ENCODE data around the gene IRX4.

The IRX4 gene

DNA sequence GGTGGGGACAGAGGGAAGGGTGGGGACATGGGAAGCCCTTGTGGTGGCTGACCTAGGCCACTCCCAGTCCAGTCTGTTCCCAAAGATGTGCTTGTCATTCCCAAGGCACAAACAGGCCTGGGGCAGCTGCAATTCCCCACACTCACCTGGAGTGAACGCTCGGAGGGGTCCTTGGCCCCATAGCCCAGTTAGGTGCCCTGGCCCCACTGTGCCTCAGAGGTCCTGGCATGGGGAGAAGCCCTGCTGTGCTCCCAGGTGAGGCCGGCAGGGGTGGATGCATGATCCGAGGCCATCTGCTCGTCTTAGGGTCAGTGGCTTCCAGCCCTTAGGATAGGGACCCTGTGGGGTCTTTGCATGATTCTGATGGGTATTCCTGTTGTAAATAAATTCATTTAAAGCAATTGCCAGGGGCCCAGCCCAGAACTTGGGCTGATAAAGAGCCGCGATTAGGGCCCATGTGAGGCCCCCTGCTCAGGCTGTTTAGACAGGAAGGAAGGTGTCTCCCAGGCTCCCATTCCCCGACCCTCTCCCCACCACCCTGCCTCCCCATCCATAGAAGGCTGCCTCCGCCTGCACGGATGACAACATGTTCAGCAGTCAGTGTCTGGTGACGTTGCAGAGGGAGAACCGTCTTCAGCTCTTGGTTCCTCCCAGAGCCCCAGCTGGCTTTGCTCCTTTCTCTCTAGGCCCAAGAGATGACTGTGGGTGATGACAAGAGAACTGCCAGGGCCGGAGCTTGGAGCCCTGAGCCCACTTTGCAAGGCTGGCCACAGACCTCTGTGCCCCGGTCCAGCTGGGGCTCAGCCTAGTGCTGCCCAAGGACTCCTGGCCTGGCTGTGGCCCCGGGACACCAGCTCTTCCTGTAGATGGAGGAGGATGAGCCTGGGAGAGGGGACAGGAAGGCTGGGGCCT, 28.4 kb upstream of the IRX4 start:
- Histone ChIP-seq H3K36me3 (ENCODE audit: control insufficient read depth, insufficient read depth, low read length) (no peaks in the 10 kb centered on the region), H3K27ac (ENCODE audit: low read depth, low read length) (no peak overlapping the region), H3K4me3 (ENCODE audit: low read length) (no peak overlapping the region), H3K27me3 (ENCODE audit: control insufficient read depth, insufficient read depth, low read length) (no peaks in the 10 kb centered on the region), H3K9ac (ENCODE audit: low read length) (no peak overlapping the region), H3K4me1 (ENCODE audit: control insufficient read depth, insufficient read depth, low read length) (no peaks in the 10 kb centered on the region)

DNA sequence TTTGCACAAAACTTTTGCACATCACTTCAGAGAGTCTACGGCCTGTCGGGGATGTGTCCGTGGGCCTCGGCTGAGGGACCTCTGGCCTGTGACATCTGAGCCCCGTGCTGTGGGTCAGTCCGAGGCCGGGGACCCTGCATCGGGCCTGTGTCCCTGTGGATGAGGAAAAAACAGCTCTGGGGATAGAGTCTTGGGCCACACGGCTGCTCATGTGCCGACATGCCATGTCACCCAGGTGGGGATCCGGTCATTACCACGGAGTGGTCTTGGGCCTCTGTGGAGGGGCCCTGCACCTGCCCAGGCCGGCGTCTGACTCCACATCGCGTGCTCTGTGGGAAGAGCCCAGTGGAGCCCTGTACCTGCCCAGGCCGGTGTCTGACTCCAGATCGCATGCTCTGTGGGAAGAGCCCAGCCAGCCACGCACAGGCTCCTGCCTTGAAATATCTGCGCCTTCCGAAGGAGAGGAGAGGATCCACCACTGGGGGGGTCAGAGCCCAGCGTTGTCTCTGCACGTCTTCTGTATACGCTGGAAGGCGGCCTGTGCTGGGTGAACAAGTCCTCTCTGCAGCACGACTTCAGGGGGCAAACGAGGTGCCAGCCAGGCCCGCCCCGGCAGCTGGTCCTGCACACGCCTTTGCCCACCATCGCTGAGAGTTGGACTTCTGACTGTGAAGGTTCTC, 27.5 kb upstream of the IRX4 start:
- Histone ChIP-seq H3K9ac (ENCODE audit: low read length) (no peak overlapping the region), H3K27ac (ENCODE audit: low read depth, low read length) (no peak overlapping the region), H3K4me1 (ENCODE audit: control insufficient read depth, insufficient read depth, low read length) (no peaks in the 10 kb centered on the region), H3K4me3 (ENCODE audit: low read length) (no peak overlapping the region), H3K27me3 (ENCODE audit: control insufficient read depth, insufficient read depth, low read length) (no peaks in the 10 kb centered on the region), H3K36me3 (ENCODE audit: control insufficient read depth, insufficient read depth, low read length) (no peaks in the 10 kb centered on the region)

DNA sequence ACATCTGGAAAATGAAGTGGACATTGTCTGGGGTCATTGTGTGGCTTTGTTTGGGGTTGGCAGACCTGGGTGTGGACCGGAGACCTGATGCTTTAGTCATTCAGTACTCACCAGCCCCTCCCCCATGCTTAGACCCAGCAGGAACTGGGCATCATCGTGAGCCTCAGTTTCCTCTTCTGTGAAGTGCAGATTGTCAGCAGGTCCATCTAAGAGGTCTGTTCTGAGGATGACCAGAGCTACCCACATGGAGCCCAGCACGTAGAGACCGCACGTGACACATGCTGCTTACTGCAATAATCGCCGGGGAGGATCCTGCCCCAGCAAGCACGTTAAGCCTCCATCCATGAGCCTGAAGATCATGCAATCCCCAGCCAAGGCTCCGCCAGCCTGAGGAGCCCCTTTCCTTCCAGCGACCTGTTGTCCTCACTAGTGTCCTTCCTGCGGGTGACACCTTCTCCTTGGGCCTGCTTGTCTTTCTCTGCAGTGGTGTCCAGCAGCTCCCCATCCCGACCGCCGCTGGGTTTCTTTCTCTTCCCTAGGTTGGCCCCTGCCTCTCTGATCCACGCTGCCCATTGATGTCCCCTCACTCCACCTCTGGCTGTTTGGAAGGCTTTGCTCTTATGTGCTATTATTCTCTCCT, 26.7 kb upstream of the IRX4 start:
- H3K36me3 ChIP-seq (ENCODE audit: control insufficient read depth, insufficient read depth, low read length) = no peaks in the 10 kb centered on the region
- H3K27me3 ChIP-seq (ENCODE audit: control insufficient read depth, insufficient read depth, low read length) = no peaks in the 10 kb centered on the region
- no peak overlapping the region for H3K4me3 ChIP-seq (ENCODE audit: low read length)
- no peaks in the 10 kb centered on the region for H3K4me1 ChIP-seq (ENCODE audit: control insufficient read depth, insufficient read depth, low read length)
- no peak overlapping the region for H3K9ac ChIP-seq (ENCODE audit: low read length)
- no peak overlapping the region for H3K27ac ChIP-seq (ENCODE audit: low read depth, low read length)

DNA sequence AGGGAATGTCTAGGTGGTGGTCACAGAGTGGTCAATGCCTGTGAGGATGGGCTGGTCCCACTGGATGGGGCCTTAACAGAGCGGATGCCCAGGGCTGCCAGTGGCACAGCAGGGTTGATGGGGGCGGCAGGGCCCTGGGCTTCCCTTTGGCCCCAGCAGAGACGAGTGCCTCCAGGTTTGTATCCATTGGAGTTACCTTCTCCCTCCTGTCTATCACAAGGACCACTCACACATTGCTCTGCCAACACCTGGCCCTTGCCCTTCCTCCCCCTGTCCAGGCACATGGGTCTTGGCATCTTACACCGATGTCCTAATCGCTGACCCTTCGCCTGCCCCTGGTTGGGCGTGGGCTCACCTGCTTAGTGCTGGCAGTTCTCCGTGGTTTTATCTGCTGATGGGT, 26.2 kb upstream of the IRX4 start:
- Histone ChIP-seq H3K4me1 (ENCODE audit: control insufficient read depth, insufficient read depth, low read length) (no peaks in the 10 kb centered on the region), H3K9ac (ENCODE audit: low read length) (no peak overlapping the region), H3K36me3 (ENCODE audit: control insufficient read depth, insufficient read depth, low read length) (no peaks in the 10 kb centered on the region), H3K4me3 (ENCODE audit: low read length) (no peak overlapping the region), H3K27ac (ENCODE audit: low read depth, low read length) (no peak overlapping the region), H3K27me3 (ENCODE audit: control insufficient read depth, insufficient read depth, low read length) (no peaks in the 10 kb centered on the region)

DNA sequence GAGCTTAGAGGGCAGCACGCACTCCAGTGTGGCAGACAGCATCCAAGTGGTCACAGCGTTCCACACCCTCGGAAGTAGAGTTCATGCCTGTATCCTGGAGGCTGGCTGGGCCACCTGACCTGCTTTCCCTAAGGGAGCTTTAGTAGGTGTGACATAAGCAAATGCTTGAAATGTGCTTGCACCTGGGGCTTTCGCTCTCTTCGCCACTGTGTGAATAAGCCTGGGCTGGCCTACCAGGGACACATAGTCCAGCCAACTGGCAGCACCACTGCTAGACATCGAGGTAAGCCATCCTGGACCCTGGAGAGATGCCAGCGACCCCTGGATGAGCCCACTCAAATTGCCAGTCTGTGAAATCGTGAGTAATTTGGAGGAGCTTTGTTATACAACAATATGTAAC, 24.9 kb upstream of the IRX4 start:
- no peaks in the 10 kb centered on the region for H3K36me3 ChIP-seq (ENCODE audit: control insufficient read depth, insufficient read depth, low read length)
- no peak overlapping the region for H3K4me3 ChIP-seq (ENCODE audit: low read length)
- H3K27ac ChIP-seq (ENCODE audit: low read depth, low read length) = no peak overlapping the region
- H3K9ac ChIP-seq (ENCODE audit: low read length) = no peak overlapping the region
- H3K4me1 ChIP-seq (ENCODE audit: control insufficient read depth, insufficient read depth, low read length) = no peaks in the 10 kb centered on the region
- H3K27me3 ChIP-seq (ENCODE audit: control insufficient read depth, insufficient read depth, low read length) = no peaks in the 10 kb centered on the region

DNA sequence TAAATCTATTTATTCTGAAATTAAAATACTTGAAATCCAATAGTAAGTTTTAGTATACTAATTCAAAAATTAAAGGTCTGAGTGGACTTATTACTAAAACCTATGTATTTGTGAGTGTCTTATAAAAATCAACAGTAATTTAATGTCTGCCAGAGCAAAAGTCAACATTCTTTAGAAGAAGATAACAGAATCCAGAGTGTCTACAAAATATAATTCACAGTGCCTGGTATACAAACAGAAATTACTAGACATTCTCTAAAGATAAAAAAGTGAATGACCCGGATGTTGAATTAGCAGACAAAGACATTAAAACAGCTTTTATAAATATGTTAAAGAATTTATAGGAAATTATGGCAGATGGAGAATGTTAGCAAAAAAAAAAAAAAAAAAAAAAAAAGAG, 22.4 kb upstream of the IRX4 start:
- Histone ChIP-seq H3K27ac (ENCODE audit: low read depth, low read length) (no peak overlapping the region), H3K9ac (ENCODE audit: low read length) (no peak overlapping the region), H3K36me3 (ENCODE audit: control insufficient read depth, insufficient read depth, low read length) (no peaks in the 10 kb centered on the region), H3K4me1 (ENCODE audit: control insufficient read depth, insufficient read depth, low read length) (no peaks in the 10 kb centered on the region), H3K4me3 (ENCODE audit: low read length) (no peak overlapping the region), H3K27me3 (ENCODE audit: control insufficient read depth, insufficient read depth, low read length) (no peaks in the 10 kb centered on the region)

DNA sequence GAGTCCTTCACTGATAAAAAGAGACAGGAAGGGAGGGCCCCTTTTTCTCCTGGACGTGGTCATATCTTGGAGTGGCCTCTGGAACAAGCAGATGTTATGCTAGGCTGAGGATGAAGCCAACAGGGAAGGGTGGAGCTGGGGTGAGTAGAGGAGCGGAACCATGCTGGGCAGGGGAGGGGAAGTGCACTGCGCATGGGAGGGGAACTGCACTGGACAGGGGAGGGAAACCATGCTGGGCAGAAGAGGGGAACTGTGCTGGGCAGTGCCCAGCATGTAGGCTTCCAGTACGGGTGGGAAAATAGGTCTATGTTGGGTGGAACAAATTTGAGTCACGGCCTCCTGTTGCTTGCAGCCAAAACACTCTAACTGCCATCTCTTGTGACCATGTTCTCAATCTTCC, 19.3 kb upstream of the IRX4 start:
- no peak overlapping the region for H3K4me3 ChIP-seq (ENCODE audit: low read length)
- no peaks in the 10 kb centered on the region for H3K36me3 ChIP-seq (ENCODE audit: control insufficient read depth, insufficient read depth, low read length)
- no peaks in the 10 kb centered on the region for H3K27me3 ChIP-seq (ENCODE audit: control insufficient read depth, insufficient read depth, low read length)
- no peaks in the 10 kb centered on the region for H3K4me1 ChIP-seq (ENCODE audit: control insufficient read depth, insufficient read depth, low read length)
- H3K27ac ChIP-seq (ENCODE audit: low read depth, low read length) = no peak overlapping the region
- no peak overlapping the region for H3K9ac ChIP-seq (ENCODE audit: low read length)

DNA sequence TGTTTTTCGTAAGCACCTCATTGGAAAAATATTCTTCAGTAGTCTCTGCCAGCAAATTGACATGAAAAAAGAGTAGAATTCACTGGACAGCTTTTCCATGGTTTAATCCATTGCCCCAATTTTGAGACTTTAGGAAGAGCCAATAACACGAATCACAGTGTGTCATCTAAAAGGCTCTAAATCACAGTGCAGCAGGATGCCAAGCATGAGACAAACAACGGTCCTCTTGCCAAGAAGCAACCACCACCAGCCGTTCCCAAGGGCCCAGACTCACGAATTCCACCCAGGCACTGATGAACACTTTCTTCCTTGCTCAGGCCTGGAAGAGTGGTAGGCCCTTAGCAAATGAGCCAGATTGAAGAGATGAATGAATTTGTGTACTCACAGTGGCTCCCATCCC, 18.3 kb upstream of the IRX4 start:
- Histone ChIP-seq H3K9ac (ENCODE audit: low read length) (no peak overlapping the region), H3K27me3 (ENCODE audit: control insufficient read depth, insufficient read depth, low read length) (no peaks in the 10 kb centered on the region), H3K27ac (ENCODE audit: low read depth, low read length) (no peak overlapping the region), H3K4me1 (ENCODE audit: control insufficient read depth, insufficient read depth, low read length) (no peaks in the 10 kb centered on the region), H3K4me3 (ENCODE audit: low read length) (no peak overlapping the region), H3K36me3 (ENCODE audit: control insufficient read depth, insufficient read depth, low read length) (no peaks in the 10 kb centered on the region)

DNA sequence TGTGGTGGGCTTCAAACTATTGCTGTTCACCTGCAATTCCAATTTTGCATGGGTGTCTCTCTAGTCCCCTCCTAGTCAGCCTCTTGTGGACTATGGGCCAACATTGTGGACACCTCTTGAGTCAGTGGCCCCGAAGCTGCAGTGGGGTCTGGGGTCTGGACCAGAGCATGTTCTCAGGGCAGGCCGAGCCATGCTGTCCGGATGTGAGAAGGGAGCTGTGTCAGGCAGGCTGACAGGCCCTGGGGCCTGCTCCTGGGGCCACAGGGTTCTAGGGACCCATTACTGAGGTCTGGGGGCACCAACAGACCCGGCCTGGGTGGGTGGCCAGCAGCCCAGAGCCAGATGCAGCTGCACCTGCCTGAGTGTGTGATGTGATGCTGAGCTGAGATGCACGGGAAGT, 16.5 kb upstream of the IRX4 start:
- no peaks in the 10 kb centered on the region for H3K36me3 ChIP-seq (ENCODE audit: control insufficient read depth, insufficient read depth, low read length)
- no peaks in the 10 kb centered on the region for H3K27me3 ChIP-seq (ENCODE audit: control insufficient read depth, insufficient read depth, low read length)
- H3K27ac ChIP-seq (ENCODE audit: low read depth, low read length) = no peak overlapping the region
- no peak overlapping the region for H3K4me3 ChIP-seq (ENCODE audit: low read length)
- H3K4me1 ChIP-seq (ENCODE audit: control insufficient read depth, insufficient read depth, low read length) = no peaks in the 10 kb centered on the region
- no peak overlapping the region for H3K9ac ChIP-seq (ENCODE audit: low read length)

DNA sequence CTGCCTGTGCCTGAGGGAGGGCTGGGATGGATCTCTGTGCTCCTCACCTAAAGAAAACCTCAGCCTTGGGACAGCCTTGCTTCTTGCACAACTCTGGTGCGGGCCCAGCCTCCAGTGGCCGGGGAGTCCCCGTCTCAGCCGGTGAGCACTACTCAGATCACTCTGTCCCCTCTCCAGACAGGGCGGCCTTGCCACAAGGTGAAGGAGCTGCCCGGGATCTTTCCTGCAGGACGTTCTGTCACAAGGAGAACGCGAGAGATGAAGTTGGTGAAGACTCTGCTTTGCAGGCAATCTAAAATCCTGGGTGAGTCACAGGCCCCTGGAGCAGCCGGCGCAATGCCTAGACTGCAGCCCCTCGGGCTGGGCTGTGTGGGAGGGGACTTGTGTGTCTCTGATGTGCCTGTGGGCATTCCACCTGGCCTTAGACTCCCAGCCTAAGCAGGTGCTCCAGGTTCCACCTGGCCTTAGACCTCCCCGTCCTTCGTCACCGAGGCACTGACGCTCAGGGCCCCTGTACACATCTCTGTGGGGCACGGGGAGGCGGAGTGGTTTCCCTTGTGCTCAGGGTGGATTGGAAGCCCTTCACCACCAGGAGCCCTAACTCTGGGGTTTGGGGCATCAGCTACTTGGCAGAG, 15.2 kb upstream of the IRX4 start:
- H3K36me3 ChIP-seq (ENCODE audit: control insufficient read depth, insufficient read depth, low read length) = no peaks in the 10 kb centered on the region
- H3K4me1 ChIP-seq (ENCODE audit: control insufficient read depth, insufficient read depth, low read length) = no peaks in the 10 kb centered on the region
- no peaks in the 10 kb centered on the region for H3K27me3 ChIP-seq (ENCODE audit: control insufficient read depth, insufficient read depth, low read length)
- no peak overlapping the region for H3K4me3 ChIP-seq (ENCODE audit: low read length)
- H3K27ac ChIP-seq (ENCODE audit: low read depth, low read length) = no peak overlapping the region
- no peak overlapping the region for H3K9ac ChIP-seq (ENCODE audit: low read length)

DNA sequence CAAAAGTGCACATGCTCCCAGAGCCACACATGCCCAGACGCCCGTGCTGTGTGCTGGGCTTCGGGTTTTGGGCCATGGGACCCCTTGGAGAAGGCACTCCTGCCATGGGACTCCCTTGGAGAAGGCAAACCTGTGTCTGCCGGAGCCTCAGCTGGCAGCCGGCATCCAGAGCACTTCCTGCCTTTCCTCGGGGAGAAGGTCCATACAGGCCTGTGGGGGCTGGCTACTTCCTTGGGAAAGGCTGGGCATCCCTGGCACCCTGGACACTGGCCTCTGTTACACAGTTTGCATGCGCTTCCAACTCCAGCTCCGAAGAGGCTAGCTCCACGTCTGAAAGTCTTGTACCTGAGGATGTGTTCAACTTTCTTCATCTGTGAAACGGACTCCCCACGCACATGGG, 14.7 kb upstream of the IRX4 start:
- no peak overlapping the region for H3K9ac ChIP-seq (ENCODE audit: low read length)
- no peak overlapping the region for H3K27ac ChIP-seq (ENCODE audit: low read depth, low read length)
- H3K4me1 ChIP-seq (ENCODE audit: control insufficient read depth, insufficient read depth, low read length) = no peaks in the 10 kb centered on the region
- no peaks in the 10 kb centered on the region for H3K27me3 ChIP-seq (ENCODE audit: control insufficient read depth, insufficient read depth, low read length)
- H3K36me3 ChIP-seq (ENCODE audit: control insufficient read depth, insufficient read depth, low read length) = no peaks in the 10 kb centered on the region
- no peak overlapping the region for H3K4me3 ChIP-seq (ENCODE audit: low read length)

DNA sequence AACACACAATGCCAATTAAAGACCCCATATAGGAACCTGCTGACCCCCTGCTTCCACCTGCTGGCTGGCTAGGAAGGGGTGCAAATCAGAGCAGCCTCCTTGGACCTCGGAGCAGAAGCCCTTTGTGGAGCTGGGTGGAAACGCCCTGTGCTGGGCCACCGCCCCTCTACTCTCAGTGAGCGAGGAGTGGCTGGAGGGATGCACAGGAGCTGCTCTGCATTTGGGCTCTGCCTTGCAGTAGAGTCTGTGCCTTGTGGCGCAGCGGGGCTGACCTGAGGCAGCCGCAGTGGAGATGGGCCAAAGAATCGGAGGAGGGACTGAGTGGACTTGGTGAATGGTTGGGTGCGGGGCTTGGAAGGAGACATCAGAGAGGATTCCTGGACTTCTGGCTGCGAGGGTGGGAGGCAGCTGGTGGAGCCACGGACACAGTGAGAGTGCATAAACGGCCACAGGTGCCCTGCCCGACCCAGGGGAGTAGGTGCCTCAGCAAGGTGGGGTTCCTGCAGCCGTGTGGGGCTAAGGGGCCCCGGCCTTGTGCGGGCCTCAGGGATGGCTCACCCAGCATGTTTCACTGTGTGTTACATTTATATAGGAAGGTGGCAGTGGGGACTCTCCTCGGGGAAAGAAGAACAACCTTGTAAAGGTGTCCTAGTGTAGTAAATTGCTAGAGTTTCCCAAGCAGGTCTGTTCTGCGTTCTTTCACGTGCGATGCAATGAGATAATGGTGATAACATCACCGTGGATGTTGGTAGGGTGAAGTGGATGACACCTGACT, 14.1 kb upstream of the IRX4 start:
- Histone ChIP-seq H3K27me3 (ENCODE audit: control insufficient read depth, insufficient read depth, low read length) (no peaks in the 10 kb centered on the region), H3K4me1 (ENCODE audit: control insufficient read depth, insufficient read depth, low read length) (no peaks in the 10 kb centered on the region)

More for the DNA sequence above, 14.1 kb upstream of the IRX4 start:
- no peak overlapping the region for H3K9ac ChIP-seq (ENCODE audit: low read length)
- no peak overlapping the region for H3K27ac ChIP-seq (ENCODE audit: low read depth, low read length)
- no peaks in the 10 kb centered on the region for H3K36me3 ChIP-seq (ENCODE audit: control insufficient read depth, insufficient read depth, low read length)
- H3K4me3 ChIP-seq (ENCODE audit: low read length) = no peak overlapping the region

Measured in rectal smooth muscle tissue (tissue), 1 donor.